Liver (tissue), 3 donors: ENCODE measurements around the gene LRRC71.

Experiments used
- CTCF ChIP-seq: fragments of 150-350 bp; IDR thresholded peaks from 2 replicates; pipeline ENCODE4 v1.5.1; 2017; ENCODE audit warnings: improper control_type of control experiment, low read depth, low read length; ENCODE audit not compliant: missing input control
- EGR1 ChIP-seq, 2 donors: IDR thresholded peaks; 2 replicates each; pipeline ENCODE4 v1.6.1; 2016 to 2018; ENCODE audit warnings: antibody characterized with exemption in 2 of 2, low read depth in 2 of 2
- HNF4A ChIP-seq, 2 donors: conservative IDR thresholded peaks; 2 replicates each; pipeline ENCODE4 v1.6.1; 2016; ENCODE audit warnings: antibody characterized with exemption in 2 of 2, mild to moderate bottlenecking in 2 of 2
- HNF4G ChIP-seq: IDR thresholded peaks from 2 replicates; pipeline ENCODE4 v1.6.1; 2016; ENCODE audit warnings: antibody characterized with exemption
- JUND ChIP-seq, 2 donors: IDR thresholded peaks; 2 replicates each; pipeline ENCODE4 v1.6.1; 2016; ENCODE audit warnings: antibody characterized with exemption in 2 of 2
- REST ChIP-seq: IDR thresholded peaks from 2 replicates; pipeline ENCODE4 v1.6.1; 2016; ENCODE audit warnings: antibody characterized with exemption, mild to moderate bottlenecking
- SP1 ChIP-seq: IDR thresholded peaks from 2 replicates; pipeline ENCODE4 v1.6.1; 2018; ENCODE audit warnings: antibody characterized with exemption, mild to moderate bottlenecking
- TAF1 ChIP-seq: conservative IDR thresholded peaks from 2 replicates; pipeline ENCODE4 v1.6.1; 2016; ENCODE audit warnings: antibody characterized with exemption, mild to moderate bottlenecking
- YY1 ChIP-seq: IDR thresholded peaks from 2 replicates; pipeline ENCODE4 v1.6.1; 2016; ENCODE audit warnings: antibody characterized with exemption, mild to moderate bottlenecking
- TF ChIP-seq, protein P1 (sequence below): IDR thresholded peaks from 2 replicates; pipeline ENCODE4 v1.6.1; 2016; ENCODE audit warnings: antibody characterized with exemption
- TF ChIP-seq, protein P2 (sequence below): IDR thresholded peaks from 2 replicates; pipeline ENCODE4 v1.6.1; 2016; ENCODE audit warnings: antibody characterized with exemption
- donor health status: healthy.
- donor health status: healthy.

GRCh38 chr1:156931974-156932710, 11.7 kb downstream of the LRRC71 start:
- TF ChIP-seq CTCF (no peak), HNF4G (no peak), REST (no peak), TAF1 (no peak), HNF4A (conservative IDR thresholded peaks at IDR 0.05) (no peak), EGR1 (IDR thresholded peaks at IDR 0.05; ENCODE audit: low read depth in 2 of 2) (no peak), JUND (IDR thresholded peaks at IDR 0.05) (no peak), YY1 (no peak), SP1 (no peak)
- TF ChIP-seq, protein P1, sequence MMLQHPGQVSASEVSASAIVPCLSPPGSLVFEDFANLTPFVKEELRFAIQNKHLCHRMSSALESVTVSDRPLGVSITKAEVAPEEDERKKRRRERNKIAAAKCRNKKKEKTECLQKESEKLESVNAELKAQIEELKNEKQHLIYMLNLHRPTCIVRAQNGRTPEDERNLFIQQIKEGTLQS: no peak
- TF ChIP-seq, protein P2, sequence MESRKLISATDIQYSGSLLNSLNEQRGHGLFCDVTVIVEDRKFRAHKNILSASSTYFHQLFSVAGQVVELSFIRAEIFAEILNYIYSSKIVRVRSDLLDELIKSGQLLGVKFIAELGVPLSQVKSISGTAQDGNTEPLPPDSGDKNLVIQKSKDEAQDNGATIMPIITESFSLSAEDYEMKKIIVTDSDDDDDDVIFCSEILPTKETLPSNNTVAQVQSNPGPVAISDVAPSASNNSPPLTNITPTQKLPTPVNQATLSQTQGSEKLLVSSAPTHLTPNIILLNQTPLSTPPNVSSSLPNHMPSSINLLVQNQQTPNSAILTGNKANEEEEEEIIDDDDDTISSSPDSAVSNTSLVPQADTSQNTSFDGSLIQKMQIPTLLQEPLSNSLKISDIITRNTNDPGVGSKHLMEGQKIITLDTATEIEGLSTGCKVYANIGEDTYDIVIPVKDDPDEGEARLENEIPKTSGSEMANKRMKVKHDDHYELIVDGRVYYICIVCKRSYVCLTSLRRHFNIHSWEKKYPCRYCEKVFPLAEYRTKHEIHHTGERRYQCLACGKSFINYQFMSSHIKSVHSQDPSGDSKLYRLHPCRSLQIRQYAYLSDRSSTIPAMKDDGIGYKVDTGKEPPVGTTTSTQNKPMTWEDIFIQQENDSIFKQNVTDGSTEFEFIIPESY: no peak
